Measurements from ENCODE around the gene CYBB. TPM values are rescaled to one million over a fixed set of nuclear protein-coding genes. Genes with fewer than 3 reads are reported as not detected.

Gene CYBB
- total RNA-seq, 2 experiments from 2014 or later, result 1.6 TPM

- no peak overlapping the region for H3K27ac Mint-ChIP-seq
- H3K36me3 ChIP-seq (ENCODE audit: insufficient read depth, low read length), result no peaks in the 10 kb centered on the region
- no peak overlapping the region for H3K4me3 Mint-ChIP-seq
- no peaks in the 10 kb centered on the region for H3K4me1 ChIP-seq (ENCODE audit: insufficient read depth, low read length)
- POLR2A ChIA-PET, result no interaction called here
- H3K9me3 Mint-ChIP-seq, result no peaks in the 10 kb centered on the region
- no peak overlapping the region for H3K27ac ChIP-seq (ENCODE audit: low read depth in 1 of 2, low read length in 2 of 2)
- peaks cover 0 to 5% of the 10 kb centered on the region in 2 experiments for H3K27me3 ChIP-seq (ENCODE audit: control insufficient read depth in 1 of 2, insufficient read depth in 2 of 2, low read length in 2 of 2)
- H3K4me3 ChIP-seq (ENCODE audit: low read length), result no peak overlapping the region
- TF ChIP-seq CTCF (IDR thresholded peaks at IDR 0.05), result no peak
- H3K4me1 Mint-ChIP-seq (ENCODE audit: low read depth), result peaks cover 7% of the 10 kb centered on the region
- H3K27me3 Mint-ChIP-seq, result peaks cover 11% of the 10 kb centered on the region
- no peak for ATAC-seq (ENCODE audit: poor library complexity)
- CTCF ChIA-PET, result no interaction called here
- H3K36me3 Mint-ChIP-seq (ENCODE audit: low read depth), result no peaks in the 10 kb centered on the region
- intact Hi-C loops (cut with DNase I, micrococcal nuclease), result no loop called here
- H3K9me3 ChIP-seq (ENCODE audit: control insufficient read depth in 1 of 2, insufficient read depth in 1 of 2, low read length in 2 of 2), result no peaks in the 10 kb centered on the region
- no peak for DNase-seq
Observed at GRCh38 chrX:37862851-37863250, 83.0 kb downstream of the CYBB start.

Other genes with a start within 250 kb of the CYBB start
- gene LANCL3, start 208.4 kb upstream of the CYBB start, total RNA-seq, result under 1 TPM; 0.05 to 0.11 TPM
- under 1 TPM in 1 of 2 experiments, not detected in 1; 0.05 TPM for gene XK, start 94.3 kb upstream of the CYBB start, total RNA-seq
- 10 to 100 TPM; 47.9 to 48.3 TPM for gene DYNLT3, start 67.5 kb downstream of the CYBB start, total RNA-seq
- not detected for gene SYTL5, start 226.5 kb downstream of the CYBB start, total RNA-seq